ENCODE measurements around the gene SLC25A25.
"Not testable (repeated sequence)": the region's sequence is repeated elsewhere in the genome, so short reads cannot be mapped to it uniquely, and the experiment has no call there.

SLC25A25 gene

DNA sequence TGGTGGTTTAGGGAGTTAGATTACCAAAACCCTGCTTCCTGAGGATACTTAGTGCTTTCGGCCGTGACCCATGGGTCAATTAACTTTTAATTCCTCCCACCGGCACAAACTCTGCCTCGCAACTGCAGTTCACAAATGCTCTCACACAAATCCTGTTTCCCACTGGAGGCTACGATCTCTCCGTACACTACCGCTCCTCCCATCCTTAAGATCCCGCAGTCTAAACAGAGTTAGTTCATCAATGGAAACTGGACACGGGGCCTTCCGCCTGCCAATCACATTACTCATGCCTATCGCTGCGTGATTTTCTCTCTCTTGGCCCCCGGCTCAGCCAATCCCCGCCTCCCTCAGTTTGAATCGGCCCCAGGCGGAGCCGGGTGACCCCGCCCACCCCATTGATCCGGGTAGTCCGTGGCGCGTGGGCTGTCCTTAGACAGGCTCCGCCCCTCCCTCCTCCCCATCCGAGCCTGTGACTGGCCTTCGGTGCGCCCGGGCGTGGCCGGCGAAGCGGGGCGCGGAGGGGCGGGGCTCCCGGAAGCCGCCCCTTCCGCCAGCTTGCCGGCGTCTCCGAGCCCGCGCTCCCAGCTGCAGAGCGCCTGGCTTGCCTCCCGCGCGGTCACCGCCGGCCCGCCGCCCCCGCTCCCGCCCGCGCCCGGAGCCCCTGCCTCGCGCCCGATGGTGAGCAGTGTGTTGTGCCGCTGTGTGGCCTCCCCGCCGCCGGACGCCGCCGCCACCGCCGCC, at the start of gene SLC25A25:
Gene SLC25A25, plus strand, starts transcription at position 588 of the 741 bp plus-strand sequence. Its CDS starts 88 bp downstream, at position 676.
- H3K9me3 Mint-ChIP-seq = no peaks in the 10 kb centered on the region
- H3K4me1 Mint-ChIP-seq = peaks cover 50% of the 10 kb centered on the region
- H3K4me3 Mint-ChIP-seq = peak within 1 kb of the TSS; percentile 90 to 94
- ATAC-seq (peak; percentile 83), DNase-seq (peak; percentile 100)
- H3K27ac Mint-ChIP-seq = peak within 1 kb of the TSS; percentile 34 to 96
- no peaks in the 10 kb centered on the region for H3K27me3 Mint-ChIP-seq

DNA sequence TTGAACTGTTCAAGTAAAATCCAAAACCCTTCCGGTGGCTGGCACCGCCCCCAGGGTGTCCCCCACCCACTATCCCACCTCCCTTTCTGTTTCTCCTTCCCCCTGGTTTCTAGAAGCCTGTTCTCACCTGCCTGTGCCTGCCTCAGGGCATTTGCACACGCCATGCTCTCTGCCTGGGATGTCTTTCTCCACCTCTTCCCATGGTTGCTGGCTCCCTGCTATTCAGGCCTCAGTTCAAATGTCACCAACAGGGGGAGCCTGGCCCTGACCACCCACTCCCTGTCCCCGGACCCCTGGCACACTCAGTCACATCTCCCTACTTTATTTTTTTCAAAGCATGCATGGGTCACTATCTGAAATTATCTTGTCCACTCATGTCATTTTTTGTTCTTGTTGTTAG, 47.3 kb upstream of the SLC25A25 start:
- Mint-ChIP-seq H3K9me3 (no peaks in the 10 kb centered on the region), H3K4me3 (no peak overlapping the region), H3K4me1 (peaks cover 58% of the 10 kb centered on the region), H3K27me3 (no peaks in the 10 kb centered on the region), H3K27ac (no peak overlapping the region)
- DNase-seq (no peak), ATAC-seq (no peak)

- peak overlapping the region in 1 of 2 donors; percentile 63 for H3K27ac Mint-ChIP-seq
- no peak overlapping the region for H3K4me3 Mint-ChIP-seq
- no peaks in the 10 kb centered on the region for H3K27me3 Mint-ChIP-seq
- peaks cover 58% of the 10 kb centered on the region for H3K4me1 Mint-ChIP-seq
- DNase-seq = no peak
- no peak for ATAC-seq
- H3K9me3 Mint-ChIP-seq = no peaks in the 10 kb centered on the region
Observed at GRCh38 chr9:128021098-128021497, 46.9 kb upstream of the SLC25A25 start.

DNA sequence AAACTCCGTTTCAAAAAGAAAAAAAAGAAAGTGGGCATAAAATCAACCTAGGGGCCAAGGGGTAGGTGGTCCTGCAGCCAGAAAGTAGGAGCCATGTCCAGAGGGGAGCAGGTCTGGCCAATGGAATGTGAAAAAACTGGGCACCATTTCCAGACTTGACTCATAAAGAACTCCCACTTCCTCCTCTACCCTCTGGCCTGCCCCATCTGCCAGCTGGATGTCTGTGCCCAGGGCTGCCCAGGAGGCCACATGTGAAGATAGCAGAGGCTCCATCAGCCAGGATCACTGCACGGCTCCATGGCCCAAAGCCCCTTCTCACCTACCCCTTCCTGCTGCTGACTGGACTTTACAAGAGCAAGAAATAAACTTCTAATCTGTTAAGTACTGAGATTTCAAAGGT, 45.1 kb upstream of the SLC25A25 start:
- peaks cover 73% of the 10 kb centered on the region for H3K4me1 Mint-ChIP-seq
- no peaks in the 10 kb centered on the region for H3K9me3 Mint-ChIP-seq
- H3K4me3 Mint-ChIP-seq = peak overlapping the region in 1 of 2 donors; percentile 5
- no peaks in the 10 kb centered on the region for H3K27me3 Mint-ChIP-seq
- DNase-seq = no peak
- no peak for ATAC-seq
- peak overlapping the region in 1 of 2 donors; percentile 49 for H3K27ac Mint-ChIP-seq

GRCh38 chr9:128023671-128024070, 44.4 kb upstream of the SLC25A25 start:
- DNase-seq, H3K27ac Mint-ChIP-seq, ATAC-seq, H3K27me3 Mint-ChIP-seq, H3K9me3 Mint-ChIP-seq: not testable (repeated sequence)
- H3K4me1 Mint-ChIP-seq = peaks cover 81% of the 10 kb centered on the region
- H3K4me3 Mint-ChIP-seq = peak overlapping the region; percentile 4 to 53

- H3K4me3 Mint-ChIP-seq = peak overlapping the region; percentile 79
- peak overlapping the region; percentile 52 to 99 for H3K27ac Mint-ChIP-seq
- ATAC-seq = no peak
- peaks cover 91% of the 10 kb centered on the region for H3K4me1 Mint-ChIP-seq
- H3K9me3 Mint-ChIP-seq = no peaks in the 10 kb centered on the region
- DNase-seq = no peak
- no peaks in the 10 kb centered on the region for H3K27me3 Mint-ChIP-seq
Observed at GRCh38 chr9:128024761-128025308, 43.2 kb upstream of the SLC25A25 start.

DNA sequence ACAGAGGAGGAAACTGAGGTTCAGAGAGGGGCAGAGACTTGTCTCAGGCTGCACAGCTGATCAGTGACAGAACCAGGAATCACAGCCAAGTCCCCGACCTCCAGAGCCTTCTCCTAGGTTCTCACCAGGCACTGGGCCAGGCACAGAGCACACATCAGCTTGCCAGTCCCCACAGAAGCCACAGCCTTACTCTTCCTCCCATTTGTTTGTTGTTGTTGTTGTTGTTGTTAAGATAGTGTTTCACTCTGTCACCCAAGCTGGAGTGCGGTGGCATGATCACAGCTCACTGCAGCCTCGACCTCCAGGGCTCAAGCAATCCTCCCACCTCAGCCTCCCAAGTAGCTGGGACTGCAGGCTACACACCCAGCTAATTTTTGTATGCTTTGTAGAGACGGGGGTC, 42.3 kb upstream of the SLC25A25 start:
- DNase-seq = no peak
- peaks cover 96% of the 10 kb centered on the region for H3K4me1 Mint-ChIP-seq
- no peaks in the 10 kb centered on the region for H3K9me3 Mint-ChIP-seq
- ATAC-seq = no peak
- H3K4me3 Mint-ChIP-seq = peak overlapping the region; percentile 79
- peak overlapping the region; percentile 98 to 99 for H3K27ac Mint-ChIP-seq
- no peaks in the 10 kb centered on the region for H3K27me3 Mint-ChIP-seq

DNA sequence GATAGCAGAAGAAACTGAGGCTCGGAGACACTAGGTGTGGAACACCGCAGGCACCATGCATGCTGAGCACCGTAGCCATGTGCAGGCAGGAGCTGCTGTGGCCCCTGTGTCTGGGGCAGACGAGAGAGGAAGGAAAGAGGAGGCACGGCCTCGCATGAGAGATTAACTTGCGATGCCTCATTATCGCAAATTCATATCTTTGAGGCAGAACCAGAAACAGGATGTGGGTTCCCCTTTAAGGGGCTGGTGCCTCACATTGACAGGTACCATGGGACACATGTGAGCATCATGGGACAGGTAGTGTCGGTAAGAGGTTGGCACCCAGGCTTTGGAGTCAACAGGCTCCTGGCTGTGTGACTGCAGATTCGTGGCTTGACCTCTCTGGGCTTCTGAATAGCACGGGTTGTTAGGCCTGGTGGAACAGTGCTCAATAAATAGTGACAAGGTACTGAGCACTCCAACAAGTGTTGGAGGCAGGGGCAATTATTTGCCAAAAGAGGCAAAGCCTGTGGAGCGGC, 41.7 kb upstream of the SLC25A25 start:
- ATAC-seq (peak; percentile 85), DNase-seq (peak; percentile 76 to 85)
- peak overlapping the region; percentile 98 to 99 for H3K27ac Mint-ChIP-seq
- H3K4me3 Mint-ChIP-seq = peak overlapping the region; percentile 79
- H3K9me3 Mint-ChIP-seq = no peaks in the 10 kb centered on the region
- H3K4me1 Mint-ChIP-seq = peaks cover 96% of the 10 kb centered on the region
- no peaks in the 10 kb centered on the region for H3K27me3 Mint-ChIP-seq

DNA sequence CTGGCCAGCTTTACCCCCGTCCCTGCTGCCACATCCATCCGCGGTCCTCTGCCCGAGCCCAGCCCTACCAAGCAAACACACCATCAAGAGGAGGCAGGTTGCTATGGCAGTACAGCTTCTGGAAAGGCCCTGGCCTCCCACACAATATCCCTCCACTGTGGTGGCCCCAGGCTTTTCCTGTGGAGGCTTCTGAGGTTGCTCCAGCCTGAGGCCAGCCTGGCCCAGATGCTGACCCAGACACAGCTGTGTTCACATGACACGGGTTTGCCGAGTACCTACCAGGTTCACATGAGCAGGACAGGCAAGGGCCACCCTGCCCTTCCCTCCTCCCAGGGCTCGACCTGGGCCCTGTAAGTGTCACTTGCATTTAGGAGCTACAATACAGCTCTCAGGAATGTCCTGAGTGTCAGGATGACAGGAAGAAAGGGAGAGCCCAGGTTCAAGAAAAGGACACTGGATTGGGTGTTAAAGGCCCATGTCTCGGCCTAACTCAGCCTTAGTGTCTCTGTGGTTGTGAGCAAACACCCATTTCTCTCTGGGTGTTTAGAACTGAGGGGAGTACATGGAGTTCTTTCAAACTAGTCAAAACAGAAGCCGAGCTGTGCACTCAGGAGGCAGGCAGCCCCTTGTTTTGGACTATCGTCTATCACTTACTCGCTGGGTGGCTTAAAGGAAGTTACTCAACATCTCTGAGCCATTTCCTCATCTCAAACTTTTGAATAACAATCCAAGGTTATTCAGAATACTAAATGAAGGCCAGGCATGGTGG, 41.1 kb upstream of the SLC25A25 start:
- H3K9me3 Mint-ChIP-seq = no peaks in the 10 kb centered on the region
- peak overlapping the region; percentile 98 to 99 for H3K27ac Mint-ChIP-seq
- no peaks in the 10 kb centered on the region for H3K27me3 Mint-ChIP-seq
- ATAC-seq = peak; percentile 61
- DNase-seq = peak; percentile 68 to 73
- peak overlapping the region; percentile 79 for H3K4me3 Mint-ChIP-seq
- H3K4me1 Mint-ChIP-seq = peaks cover 96% of the 10 kb centered on the region

DNA sequence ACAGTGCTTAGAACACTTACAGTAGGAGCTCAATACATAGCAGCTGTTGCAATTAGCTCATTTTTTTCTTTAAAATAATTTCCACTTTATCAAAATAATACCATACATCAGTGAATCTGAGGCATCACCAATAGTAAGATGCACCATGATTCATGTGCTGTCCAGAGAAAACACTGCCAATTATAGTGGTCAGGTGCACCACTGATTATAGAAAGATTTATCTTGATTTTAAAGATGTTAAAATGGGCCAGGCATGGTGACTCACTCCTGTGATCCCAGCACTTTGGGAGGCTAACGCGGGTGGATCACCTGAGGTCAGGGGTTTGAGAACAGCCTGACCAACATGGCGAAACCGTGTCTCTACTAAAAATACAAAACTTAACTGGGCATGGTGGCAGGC, 40.3 kb upstream of the SLC25A25 start:
- H3K4me3 Mint-ChIP-seq = peak overlapping the region; percentile 42 to 59
- no peak for DNase-seq
- H3K9me3 Mint-ChIP-seq = no peaks in the 10 kb centered on the region
- H3K4me1 Mint-ChIP-seq = peaks cover 93% of the 10 kb centered on the region
- no peak for ATAC-seq
- peak overlapping the region; percentile 84 to 98 for H3K27ac Mint-ChIP-seq
- no peaks in the 10 kb centered on the region for H3K27me3 Mint-ChIP-seq

- Mint-ChIP-seq H3K4me1 (peaks cover 59% of the 10 kb centered on the region), H3K27me3 (no peaks in the 10 kb centered on the region), H3K9me3 (no peaks in the 10 kb centered on the region), H3K27ac (peak overlapping the region in 1 of 2 donors; percentile 93), H3K4me3 (peak overlapping the region in 1 of 2 donors; percentile 30)
- DNase-seq (no peak), ATAC-seq (no peak)
Observed at GRCh38 chr9:128033609-128034008, 34.4 kb upstream of the SLC25A25 start.

DNA sequence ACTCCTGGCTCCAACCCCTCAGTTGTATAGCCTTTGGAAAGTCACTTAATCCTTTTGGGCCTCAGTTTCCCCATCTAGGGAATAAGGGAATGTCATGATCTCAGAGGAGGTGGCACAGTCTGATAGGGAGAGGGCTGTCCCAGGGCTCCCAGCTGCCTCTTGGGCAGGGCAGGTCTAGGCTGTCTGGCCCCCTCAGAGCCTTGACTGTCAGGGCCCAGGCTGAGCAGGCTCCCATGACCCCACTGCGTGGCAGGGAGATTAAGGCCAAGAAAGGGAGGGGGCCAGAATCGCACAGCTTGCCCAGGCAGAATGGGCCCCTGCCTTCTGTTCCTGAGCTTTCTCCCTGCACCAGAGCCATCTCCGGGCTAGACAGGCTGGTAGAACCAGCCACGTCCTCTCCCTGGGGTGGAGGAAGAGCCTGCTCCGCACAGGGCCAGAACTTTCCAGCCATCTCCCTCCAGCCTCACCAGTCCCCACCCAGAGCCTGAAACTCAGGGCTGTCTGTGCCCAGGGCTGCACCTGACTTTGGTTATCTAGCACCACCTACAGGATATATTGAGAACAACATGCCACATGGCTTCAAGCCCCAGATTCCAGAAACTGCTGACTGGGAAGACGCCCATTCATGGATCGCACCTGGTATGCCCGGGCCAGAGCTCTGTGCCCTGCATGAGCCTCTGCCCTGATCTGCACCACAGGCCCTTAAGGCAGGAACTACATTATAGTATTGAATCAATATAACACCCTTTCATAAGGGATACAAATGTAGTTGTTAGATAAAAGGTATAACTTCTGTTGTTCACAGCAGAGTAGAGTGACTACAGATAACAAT, 33.0 kb upstream of the SLC25A25 start:
- Mint-ChIP-seq H3K27ac (peak overlapping the region; percentile 46 to 59), H3K4me3 (peak overlapping the region; percentile 22 to 59), H3K4me1 (peaks cover 47% of the 10 kb centered on the region), H3K27me3 (no peaks in the 10 kb centered on the region), H3K9me3 (no peaks in the 10 kb centered on the region)
- ATAC-seq = peak; percentile 71
- DNase-seq = peak; percentile 72 to 75

- ATAC-seq, DNase-seq, H3K27me3 Mint-ChIP-seq, H3K27ac Mint-ChIP-seq, H3K9me3 Mint-ChIP-seq, H3K4me3 Mint-ChIP-seq: not testable (repeated sequence)
- H3K4me1 Mint-ChIP-seq = peaks cover 40% of the 10 kb centered on the region
Observed at GRCh38 chr9:128036522-128036921, 31.5 kb upstream of the SLC25A25 start.

DNA sequence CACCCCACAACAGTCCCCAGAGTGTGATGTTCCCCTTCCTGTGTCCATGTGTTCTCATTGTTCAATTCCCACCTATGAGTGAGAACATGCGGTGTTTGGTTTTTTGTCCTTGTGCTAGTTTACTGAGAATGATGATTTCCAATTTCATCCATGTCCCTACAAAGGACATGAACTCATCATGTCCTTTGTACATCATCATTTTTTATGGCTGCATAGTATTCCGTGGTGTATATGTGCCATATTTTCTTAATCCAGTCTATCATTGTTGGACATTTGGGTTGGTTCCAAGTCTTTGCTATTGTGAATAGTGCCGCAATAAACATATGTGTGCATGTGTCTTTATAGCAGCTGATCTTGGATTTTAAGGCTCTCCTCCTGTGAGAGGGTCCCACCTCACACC, 27.2 kb upstream of the SLC25A25 start:
- not testable (repeated sequence) for DNase-seq, H3K27ac Mint-ChIP-seq, H3K9me3 Mint-ChIP-seq, H3K4me3 Mint-ChIP-seq, H3K27me3 Mint-ChIP-seq, ATAC-seq
- peaks cover 15% of the 10 kb centered on the region for H3K4me1 Mint-ChIP-seq

DNA sequence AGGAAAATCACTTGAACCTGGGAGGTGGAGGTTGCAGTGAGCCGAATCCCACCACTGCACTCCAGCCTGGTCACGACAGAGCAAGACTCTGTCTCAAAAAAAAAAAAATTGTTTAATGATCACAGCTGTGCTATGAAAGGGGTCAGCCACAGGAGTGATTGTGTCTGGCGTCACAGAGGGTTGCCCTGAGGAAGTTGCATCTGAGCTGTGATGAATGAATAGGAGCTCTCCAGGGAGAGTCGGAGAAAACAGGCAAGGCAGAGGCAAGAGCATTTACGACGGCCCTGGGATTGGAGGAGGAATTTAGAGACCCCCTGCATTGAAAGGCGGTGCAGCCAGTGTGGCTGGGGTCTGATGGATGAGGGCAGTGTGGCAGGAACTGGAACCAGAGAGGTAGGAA, 26.0 kb upstream of the SLC25A25 start:
- ATAC-seq (no peak), DNase-seq (no peak)
- H3K27ac Mint-ChIP-seq = peak overlapping the region in 1 of 2 donors; percentile 68
- H3K4me3 Mint-ChIP-seq = no peak overlapping the region
- H3K9me3 Mint-ChIP-seq = no peaks in the 10 kb centered on the region
- peaks cover 15% of the 10 kb centered on the region for H3K4me1 Mint-ChIP-seq
- H3K27me3 Mint-ChIP-seq = no peaks in the 10 kb centered on the region

Data from stimulated activated naive CD8-positive, alpha-beta T cell treated with anti-CD3 and anti-CD28 coated beads, Interleukin-15, amount 100 ng/mL, for 72 hours (primary cell).